ENCODE data around the gene CEP83.
"Not testable (repeated sequence)": the region's sequence is repeated elsewhere in the genome, so short reads cannot be mapped to it uniquely, and the experiment has no call there.

Gene CEP83

DNA sequence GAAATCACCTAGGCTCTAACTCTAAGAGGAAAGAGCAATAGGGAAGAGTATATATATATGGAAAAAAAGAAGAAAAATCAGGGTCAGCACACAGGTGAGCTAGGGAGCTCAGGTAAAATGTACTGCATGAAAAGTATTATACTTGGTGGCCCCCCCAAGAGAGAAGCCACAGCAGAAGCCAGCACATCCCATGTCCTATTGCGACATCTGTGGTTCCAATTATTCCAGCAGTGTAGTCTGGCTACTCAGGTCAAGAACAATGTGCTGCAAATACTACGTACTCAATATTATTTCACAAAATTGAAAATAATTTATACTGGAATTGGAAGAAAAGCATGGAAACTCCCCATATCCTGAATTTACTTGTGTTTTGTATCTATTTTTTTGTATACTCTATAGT, 85.5 kb downstream of the CEP83 start:
- DNase-seq: no peak

DNA sequence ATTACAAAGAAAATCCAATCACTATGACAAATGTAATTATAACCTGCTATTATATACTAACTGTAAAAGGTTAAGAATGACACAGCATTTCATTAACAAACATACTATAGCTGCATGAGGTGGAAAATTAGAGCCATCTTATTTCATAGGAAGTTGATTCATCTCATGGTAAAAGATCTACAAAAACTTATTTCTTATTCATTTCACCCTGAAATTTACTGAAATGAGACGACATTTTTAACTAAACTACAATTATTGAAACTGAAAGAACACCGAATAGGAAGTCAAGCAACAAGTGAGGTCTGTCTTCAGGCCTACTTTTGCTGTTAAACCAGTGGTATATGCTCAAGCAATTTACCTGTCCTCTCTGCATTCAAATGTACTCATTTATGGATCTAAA, 87.2 kb downstream of the CEP83 start:
- DNase-seq: no peak

DNA sequence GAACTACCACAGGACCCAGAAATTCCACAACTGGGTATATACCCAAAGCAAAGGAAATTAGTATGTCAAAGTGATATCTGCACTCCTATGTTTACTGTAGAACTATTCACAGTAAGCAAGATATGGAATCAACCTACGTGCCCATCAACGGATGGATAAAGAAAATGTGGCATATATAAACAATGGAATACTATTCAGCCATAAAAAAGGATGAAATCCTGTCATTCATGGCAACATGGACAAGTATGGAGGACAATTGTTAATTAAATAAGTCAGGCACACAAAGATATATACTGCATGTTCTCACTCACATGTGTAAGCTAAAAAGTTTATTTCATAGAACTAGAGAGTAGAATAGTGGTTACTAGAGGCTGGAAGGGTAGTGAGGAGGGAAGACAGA, 97.0 kb downstream of the CEP83 start:
- no peak for DNase-seq

DNA sequence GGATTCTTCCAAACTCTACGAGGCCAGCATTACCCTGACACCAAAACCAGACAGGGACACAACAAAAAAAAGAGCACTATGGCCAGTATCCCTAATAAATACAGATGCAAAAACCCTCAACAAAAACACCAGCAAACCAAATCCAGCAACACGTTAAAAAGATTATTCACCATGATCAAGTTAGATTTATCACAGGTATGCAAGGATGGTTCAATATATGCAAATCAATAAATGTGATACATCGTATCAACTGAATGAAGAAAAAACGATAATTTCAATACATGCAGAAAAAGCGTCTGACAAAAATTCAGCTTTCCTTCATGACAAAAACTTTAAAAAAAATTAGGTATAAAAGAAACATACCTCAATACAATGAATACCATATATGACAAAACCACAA, 99.9 kb downstream of the CEP83 start:
- DNase-seq: no peak

DNA sequence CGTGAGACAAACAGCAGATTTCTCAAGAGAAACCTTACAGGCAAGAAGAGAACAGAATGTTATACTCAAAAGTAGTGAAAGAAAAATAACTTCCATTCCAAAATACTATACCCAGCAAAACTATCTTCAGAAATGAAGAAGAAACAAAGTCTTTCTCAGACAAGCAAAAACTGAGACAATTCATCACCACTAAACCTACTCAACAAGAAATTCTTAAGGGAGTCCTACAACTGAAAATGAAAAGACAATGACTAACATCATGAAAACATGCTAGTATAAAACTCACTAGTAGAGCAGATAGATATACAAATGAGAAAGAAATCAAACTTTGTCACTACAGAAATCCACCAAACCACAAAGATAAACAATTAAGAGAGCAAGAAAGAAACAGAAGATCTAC, 106.5 kb downstream of the CEP83 start:
- no peak for DNase-seq

DNA sequence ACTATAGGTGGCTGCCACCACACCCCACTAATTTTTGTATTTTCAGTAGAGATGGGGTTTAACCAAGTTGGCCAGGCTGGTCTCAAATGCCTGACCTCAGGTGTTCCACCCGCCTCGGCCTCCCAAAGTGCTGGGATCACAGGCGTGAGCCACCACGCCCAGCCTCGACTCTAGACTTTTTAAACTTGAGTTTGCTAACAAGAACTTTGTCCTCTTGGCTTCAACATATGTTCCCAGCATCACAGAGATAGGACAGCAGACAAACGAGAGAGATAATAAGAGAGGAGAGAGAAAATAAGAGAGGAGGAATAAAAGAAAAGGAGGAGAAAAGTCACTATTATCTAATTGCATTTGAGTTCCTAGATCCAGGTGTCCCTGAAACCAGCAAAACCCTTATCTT, 119.1 kb downstream of the CEP83 start:
- no peak for DNase-seq

DNA sequence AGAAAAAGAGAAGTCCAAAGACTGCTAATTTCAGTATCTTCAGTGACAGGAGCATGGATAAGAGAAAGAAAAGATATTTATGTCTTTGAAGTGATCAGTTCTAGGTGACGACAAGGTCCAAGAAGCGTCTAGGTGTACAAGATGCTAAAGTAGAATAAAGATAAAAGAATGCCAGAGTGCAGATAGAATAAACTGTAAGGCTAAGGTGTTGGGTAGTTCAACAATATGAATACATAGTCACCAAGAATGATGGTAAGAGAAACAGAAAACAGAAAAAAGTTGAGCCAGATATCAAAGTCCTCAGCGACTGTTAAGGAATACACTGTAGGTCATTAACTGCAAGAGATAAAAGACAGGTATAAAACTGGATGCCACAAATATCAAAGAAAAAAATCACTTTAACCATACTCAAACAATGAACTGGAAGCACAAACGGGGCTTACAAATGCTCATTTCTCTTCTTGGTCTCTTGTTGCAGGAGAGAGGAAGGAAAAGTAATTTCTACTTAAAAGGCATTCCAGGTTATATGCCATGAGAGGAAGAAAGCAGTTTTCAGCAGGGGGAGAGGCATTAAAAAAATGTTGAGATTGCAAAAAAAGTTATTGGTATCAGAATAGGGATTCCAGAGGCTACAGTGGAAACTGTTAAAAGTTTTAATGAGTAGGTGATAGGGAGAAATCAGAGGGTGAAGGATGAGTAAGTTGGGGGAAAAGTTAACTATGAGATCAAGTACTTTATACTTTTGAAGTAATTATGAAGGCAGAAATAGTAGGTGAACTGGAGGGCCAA, 121.5 kb downstream of the CEP83 start:
- no peak for DNase-seq

DNA sequence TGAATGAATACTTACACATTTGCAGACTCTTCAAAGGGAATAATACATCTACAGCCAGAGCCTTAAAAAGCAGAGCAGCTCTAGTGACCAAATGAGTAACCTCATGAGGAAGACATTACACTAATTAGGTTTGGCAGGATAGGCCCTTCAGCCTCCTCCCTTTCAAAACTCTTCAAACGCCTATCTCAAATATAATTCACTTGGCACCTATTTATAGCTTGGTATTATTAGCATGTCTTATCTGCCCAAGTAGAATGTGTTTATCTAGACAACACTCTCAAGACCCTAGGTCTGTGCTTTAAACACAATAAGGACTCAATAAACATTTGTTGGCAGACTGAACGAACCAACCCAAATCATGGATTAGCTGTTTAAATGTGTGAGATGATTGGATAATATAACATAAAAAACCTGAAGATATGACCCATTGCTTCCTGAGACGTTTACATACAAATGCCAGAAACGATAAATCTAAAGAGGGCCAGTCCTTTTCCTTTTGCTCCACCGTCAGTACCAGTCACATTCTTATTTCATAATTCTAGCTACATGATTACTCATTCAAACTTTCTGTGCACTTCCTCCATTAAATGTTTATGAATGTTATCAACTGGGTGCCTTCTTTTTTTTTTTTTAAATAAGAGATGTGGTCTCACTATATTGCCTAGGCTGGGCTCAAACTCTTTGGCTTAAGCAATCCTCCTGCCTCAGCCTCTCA, 123.3 kb downstream of the CEP83 start:
- no peak for DNase-seq

DNA sequence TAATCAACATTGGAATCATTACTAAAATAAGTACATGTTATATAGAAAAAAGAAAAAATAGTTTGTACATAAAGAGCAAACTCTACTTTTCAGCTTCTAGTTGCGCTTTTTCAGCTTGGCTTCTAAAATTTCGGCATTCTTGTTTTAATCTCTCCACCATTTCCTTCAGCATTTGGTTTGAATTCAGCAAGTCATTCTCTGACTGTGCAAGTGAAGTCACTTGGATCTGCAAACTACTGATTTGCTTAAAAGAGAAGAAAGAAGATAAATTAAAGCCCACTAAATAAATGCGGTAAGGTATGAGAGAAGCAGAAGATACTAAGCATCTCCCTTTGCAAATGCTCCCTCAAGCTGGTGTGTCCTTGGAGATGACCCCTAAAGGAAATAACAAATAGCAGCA, 126.3 kb downstream of the CEP83 start:
- no peak for DNase-seq

DNA sequence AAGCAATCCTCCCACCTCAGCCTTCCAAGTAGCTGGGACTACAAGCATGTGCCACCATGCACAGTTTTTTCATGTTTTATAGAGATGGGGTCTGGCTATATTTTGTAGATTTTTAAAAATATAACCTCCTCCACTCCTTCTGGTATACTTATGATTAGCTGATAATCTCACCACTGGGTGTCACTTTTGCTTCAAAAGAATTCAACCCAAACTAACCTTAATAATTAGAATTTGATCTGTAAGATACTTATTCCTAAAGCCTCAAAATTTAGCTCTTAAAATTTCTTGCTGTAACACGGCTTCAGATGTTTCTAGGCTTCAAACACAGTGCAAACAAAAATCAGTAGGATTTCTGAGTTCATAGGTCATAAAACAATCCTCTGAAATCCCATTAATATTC, 130.3 kb downstream of the CEP83 start:
- DNase-seq: no peak

DNA sequence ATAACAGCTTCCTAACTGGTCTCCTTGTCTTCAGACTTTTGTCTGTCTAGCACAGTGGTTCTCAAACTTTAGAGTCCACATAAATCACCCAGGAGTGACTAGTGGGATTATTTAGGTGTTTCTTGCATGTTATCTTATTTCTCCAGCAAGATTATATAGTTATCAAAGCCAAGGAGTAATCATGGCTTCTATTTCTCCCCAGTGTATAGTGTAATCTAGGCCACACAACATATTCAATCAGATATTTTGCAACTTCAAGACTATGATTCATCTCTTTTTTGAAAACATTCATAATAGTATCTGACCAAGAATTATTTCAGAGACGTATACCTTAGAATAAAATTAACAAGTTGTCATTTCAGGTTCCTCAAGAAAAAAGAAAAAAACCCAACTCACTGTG, 131.9 kb downstream of the CEP83 start:
- no peak for DNase-seq

DNA sequence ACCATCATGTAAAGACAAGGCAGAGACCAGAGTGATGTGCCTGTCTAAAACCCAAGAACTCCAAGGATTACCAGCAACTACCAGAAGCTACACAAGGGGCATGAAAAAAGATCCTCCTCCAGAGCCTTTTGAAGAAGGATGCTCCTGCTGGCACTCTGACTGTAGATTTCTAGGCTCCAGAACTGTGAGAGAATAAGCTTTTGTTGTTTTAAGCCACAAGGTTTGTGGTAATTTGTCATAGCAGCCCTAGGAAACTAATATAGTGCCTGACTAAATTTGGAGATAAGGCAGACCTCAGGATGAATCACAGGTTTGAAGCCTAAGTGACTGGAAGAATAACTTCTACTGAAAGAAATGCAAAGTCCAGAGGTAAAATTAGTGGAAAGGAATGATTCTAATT, 132.9 kb downstream of the CEP83 start:
- DNase-seq: no peak

DNA sequence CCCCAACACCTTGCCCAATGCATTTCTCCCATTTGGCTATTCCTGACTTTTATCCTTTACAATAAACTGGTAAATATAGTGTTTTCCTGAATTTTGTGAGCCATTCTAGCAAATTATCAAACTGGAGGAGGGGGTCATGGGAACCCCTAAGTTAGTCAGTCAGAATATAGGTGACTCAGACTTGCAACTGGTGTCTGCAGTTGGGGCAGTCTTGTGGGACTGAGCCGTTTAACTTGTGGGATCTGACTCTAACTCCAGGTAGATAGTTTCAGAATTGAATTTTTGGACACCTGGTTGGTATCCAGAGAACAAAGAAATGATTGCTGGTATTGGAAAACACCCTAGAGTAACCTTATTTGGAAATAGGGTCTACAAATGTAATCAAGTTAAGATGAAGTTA, 133.4 kb downstream of the CEP83 start:
- DNase-seq: no peak

DNA sequence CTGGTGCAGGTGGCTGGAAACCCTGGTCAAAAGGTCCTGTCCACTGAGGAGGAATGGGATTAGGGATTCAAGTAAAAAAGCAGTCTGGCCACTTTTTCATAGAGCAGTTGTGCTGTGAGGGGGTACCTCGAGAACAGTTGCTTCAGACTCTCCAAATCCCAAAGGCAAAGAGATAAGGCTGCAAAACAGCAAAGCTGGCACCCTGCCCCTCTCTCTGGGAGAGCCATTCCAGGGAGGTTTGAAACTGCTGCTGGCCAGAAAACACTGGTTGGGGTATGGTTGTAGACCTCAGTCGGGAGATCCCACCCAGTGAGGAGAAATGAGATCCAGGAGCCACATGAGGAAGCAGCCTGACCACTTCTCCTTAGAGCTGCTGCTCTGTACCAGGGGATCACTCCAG, 137.3 kb downstream of the CEP83 start:
- no peak for DNase-seq

DNA sequence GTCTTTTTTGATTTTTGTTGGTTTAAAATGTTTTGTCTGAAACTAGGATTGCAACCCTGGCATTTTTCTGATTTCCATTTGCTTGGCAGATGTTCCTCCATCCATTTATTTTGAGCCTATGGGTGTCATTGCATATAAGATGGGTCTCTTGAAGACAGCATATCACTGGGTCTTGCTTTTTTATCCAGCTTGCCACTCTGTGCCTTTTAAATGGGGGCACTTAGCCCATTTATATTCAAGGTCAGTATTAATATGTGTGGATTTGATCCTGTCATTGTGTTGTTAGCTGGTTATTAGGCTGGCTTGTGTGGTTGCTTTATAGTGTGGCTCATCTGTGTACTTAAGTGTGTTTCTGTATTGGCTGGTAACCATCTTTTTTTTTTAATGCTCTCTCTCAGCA, 139.6 kb downstream of the CEP83 start:
- DNase-seq: no peak

DNA sequence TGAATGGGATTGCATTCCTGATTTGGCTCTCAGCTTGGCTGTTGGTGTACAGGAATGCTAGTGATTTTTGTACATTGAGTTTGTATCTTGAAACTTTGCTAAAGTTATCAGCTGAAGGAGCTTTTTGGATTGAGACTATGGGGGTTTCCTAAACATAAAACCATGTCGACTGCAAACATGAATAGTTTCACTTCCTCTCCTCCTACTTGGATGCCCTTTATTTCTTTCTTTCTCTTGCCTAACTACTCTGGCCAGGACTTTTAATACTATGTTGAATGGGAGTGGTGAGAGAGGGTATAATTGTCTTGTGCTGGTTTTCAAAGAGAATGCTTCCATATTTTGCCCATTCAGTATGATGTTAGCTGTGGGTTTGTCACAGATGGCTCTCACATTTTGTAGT, 141.5 kb downstream of the CEP83 start:
- DNase-seq: no peak

DNA sequence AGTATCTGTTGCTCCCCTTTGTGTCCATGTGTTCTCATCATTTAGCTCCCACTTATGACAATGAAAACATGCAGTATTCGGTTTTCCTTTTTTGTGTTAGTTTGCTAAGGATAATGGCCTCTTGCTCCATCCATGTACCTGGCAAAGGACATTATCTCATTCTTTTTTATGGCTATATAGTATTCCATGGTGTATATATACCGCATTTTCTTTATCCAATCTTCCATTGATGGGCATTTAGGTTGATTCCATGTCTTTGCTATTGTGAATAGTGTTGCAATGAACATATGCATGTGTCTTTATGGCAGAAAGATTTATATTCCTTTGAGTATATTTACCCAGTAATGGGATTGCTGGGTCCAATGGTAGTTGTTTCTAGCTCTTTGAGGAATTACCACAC, 143.1 kb downstream of the CEP83 start:
- not testable (repeated sequence) for DNase-seq

DNA sequence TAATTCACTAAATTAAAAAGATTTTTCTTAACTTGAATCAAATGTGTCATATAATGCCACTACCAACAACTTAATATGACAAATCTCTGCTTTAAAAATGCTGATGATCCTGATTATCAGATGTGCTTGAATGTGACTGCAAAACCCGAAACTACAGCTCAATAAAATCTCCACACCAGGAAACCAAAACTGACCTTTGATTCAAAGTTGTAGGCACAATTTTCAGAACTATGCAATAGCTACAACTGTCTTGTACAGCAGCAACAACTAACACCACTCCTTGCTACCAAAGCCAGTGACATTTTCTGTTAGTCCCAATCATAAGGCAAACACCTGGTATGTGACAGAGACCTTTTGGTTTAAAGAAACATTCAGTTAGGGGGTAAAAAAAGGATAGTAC, 147.3 kb downstream of the CEP83 start:
- DNase-seq: no peak

DNA sequence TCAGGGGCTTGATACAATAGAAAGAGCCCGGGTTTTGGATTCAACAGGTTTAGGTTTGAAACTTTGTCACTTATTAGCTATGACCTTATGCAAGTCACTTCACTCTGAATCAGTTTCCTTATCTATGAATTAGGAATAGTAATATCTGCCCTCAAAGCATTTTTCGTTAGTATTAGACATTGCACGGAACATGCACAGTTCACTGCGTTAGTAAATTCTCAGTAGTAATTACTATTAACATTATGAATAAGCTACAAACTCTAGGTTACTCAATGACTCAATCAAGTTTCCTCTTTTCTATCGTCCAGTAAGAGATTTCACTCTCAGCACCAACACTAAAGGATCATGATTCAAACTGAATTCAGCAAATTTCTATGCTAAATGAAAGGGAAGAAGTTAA, 150.3 kb downstream of the CEP83 start:
- no peak for DNase-seq

DNA sequence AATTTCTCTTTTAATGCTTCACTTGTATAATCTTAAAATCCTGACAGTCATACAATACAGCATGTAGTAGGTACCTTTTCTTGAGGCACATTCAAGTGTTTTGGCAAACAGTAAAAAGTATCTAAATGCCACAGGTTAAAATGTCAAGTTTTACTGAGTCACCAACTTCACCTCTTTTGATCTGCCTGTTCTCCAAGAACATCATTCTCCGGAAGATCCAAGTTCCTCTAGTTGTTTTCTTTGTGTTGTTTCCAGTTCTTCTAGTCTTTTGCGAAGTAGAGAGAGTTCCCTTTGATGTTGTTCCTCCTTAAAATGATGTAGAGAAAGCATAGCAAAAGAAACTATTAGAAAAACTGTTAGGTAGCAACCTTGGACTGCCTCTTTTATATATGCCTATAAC, 151.1 kb downstream of the CEP83 start:
- no peak for DNase-seq

DNA sequence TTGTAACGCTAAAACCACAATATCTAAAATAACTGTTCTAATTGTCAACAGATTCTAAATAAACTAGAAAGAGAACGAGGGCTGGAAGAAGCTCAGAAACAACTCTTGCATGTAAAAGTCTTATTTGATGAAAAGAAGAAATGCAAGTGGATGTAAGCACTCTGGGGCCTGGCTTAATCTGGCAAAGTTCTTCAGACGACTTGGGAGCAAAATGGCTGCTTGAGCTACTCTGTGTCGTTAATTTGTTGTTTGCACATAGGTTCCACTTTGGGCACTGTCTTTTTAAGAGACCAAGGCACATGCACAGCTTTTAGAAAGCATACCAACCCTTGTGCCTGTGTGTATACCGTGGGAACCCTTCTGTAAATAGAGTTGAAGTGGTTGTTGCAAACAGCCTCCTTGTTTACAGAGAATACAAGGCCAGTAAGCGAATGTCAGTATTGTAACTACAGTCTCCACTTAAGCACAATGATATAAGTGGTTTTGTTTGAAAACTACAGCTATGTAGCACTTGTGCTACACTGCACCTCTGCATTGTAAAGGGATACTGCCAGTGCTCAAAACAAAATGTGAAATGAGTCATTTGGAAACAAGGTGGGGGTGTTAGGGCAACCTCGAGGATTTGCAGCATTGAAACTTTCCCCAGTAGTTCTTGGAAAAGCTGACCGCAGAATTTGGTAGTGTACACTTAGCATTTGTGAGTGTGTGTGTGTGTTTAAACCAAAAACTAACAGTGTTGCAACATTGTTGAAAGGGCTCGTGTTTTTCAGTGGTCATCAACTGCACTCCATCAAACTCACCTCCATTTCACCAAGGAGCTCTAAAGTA, 154.3 kb downstream of the CEP83 start:
- DNase-seq: no peak

DNA sequence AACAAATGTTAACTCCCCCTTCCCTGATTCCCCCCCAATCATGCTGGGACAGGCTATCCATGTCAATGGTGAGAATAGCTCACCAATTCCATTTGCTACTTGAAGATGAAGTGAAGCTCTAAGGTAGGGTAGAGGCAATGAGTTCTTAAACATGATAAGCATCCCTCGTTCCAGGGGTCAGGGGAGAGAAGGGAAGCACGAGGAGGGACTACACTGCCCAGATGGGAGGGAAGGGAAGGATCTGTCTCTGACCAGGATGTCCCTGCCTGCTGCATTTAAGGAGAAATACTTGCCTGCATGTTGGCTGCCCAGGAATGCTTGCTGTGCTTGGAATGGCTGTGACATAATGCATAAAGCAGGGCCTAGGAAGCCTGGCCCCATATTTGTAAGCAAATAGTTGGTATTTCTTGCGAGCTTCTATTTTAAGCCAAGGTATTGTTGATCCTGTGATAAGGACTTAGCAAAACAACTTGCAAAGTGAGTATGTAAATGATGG, 155.1 kb downstream of the CEP83 start:
- no peak for DNase-seq

DNA sequence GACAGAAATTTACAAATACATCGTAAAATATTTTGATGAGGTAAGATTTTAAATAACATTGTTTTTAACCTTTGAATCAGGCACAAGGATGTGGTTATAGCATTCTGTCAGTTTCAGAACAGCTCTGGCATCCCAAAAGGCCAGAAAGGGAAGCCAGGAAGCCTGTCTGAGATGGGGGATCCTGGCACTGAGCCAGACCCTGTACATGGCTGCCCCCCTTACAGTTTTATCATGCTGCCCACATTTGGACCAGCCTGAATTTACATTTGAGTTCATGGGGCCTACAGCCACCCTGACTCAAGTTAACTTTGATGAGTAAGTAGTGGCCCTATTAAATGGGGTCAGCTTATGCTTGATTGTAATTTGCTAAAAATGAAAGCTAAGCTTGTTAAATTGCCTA, 155.7 kb downstream of the CEP83 start:
- DNase-seq: no peak

DNA sequence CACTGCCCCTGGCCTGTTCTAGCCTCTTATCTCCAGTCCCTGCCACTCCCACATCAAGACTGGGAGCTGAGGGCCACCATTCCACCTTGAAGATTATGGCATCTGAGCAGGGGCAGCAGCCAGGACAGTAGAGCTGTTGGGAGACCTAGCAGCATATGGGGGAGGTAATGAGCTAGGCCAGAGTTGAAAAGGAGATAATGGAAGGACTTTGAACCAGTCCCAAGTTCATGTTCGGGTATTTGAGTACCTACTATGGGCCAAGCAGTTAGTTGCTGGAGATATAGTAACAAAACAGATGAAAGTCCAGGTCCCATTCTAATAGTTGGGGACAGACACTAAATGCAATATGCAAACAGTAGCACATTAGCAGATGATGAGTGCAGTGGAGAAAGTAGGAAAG, 159.8 kb downstream of the CEP83 start:
- no peak for DNase-seq

All from NCI-H446 (cell line).